Activated naive CD8-positive, alpha-beta T cell treated with anti-CD3 and anti-CD28 coated beads, Interleukin-2, amount 50 U/mL, for 16 hours (primary cell): ENCODE measurements around the gene NATD1.
"Not testable (repeated sequence)": the region's sequence is repeated elsewhere in the genome, so short reads cannot be mapped to it uniquely, and the experiment has no call there.

Experiments used
- DNase-seq: peaks from one replicate; pipeline ENCODE4 v3.0.0-alpha.2; 2020; ENCODE audit warnings: low read depth, low spot score

Gene NATD1

GRCh38 chr17:21247552-21248258 is 5.5 kb downstream of the NATD1 start:
- DNase-seq: no peak

GRCh38 chr17:21246698-21247097 is 6.5 kb downstream of the NATD1 start:
- DNase-seq: no peak

DNA sequence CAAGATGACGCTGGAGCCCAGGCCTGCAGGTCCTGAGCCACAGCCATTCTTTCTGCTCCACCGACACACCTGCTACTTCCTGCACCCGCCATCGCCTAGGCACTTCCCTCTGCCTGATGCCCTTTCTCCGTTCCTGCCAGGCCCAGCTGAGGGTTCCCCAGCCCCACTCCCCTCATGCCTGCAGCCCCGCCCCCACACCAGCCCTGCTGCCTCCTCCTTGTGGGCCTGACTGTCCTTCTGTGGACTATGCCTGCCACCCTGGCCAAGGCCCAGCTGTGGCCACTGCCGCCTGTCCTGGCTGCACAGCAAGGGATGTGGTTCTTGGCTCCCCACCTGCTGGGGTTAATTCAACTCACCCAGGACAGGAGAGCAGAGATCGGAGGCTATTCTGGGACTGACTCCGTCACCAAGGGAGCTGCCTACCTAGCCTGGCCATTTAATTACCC is 7.5 kb downstream of the NATD1 start:
- DNase-seq: no peak

GRCh38 chr17:21243516-21244303 is 9.5 kb downstream of the NATD1 start:
- DNase-seq: no peak

- DNase-seq: no peak
Observed at GRCh38 chr17:21242780-21243515, 10.3 kb downstream of the NATD1 start.

DNA sequence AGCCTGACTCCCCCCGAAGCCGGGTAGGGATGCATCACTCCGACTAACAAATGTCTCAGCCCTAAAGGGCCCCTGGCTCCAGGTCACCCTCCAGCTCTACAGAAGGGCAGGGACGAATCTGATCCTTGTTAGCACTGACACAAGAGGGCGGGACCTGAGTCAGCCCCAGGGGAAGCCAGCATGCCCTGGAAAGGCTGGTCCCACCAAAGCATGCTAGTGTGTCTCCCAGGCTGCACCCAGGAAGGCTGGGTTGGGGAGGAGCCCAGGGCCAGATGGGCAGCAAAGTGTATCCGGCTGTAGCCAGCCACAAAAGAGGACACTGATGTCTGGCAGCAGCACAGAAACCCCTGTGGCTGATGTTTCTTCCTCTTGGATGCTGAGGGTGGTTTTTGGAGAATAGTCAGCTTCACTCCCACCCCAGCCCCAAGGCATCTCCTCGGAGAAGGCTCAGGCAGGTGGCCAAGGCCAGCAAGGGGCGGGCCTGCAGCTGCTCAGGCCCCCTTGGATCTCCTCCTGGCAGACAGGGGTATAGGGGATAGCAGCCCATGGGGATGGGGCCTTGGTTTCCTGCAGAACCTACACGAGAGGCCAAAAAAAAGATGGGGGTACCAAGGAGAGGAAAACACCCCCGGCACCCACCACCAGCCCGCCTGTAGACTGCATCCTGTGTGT is 11.0 kb downstream of the NATD1 start:
- no peak for DNase-seq

DNA sequence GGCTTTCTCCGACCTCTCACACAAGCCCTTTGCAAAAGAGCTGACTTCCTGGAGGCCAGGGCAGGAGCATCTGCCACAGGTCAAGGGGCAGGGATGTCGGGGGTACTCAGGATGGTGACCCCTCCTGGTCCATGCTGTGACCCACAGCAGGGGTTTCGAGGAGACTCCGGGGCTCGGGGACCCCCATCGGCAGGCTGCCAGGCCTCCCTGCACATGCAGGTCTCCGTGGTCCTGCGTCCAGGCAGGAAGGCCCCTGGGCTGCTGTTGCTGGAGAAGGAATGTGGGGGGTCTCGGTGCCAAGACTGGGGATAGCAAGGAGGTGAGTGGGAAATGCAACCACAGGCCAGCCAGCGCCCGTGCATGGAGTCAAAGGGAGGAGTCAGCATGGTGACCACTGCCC is 11.6 kb downstream of the NATD1 start:
- no peak for DNase-seq

GRCh38 chr17:21240369-21241055 is 12.7 kb downstream of the NATD1 start:
- DNase-seq: no peak

- no peak for DNase-seq
Observed at GRCh38 chr17:21239680-21240368, 13.4 kb downstream of the NATD1 start.

DNA sequence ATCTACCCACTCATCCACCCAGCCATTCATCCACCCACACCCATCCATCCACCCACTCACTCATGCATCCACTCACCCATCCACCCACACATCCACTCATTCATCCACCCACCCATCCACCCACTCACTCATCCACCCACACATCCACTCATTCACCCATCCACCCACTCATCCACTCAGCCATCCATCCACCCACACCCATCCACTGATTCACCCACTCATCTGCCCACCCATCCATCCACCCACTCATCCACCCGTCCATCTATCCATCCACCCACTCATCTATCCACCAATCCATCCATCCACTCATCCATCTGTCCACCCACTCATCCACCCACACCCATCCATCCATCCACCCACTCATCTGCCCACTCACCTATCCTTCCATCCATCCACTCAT is 17.3 kb downstream of the NATD1 start:
- DNase-seq: no peak

DNA sequence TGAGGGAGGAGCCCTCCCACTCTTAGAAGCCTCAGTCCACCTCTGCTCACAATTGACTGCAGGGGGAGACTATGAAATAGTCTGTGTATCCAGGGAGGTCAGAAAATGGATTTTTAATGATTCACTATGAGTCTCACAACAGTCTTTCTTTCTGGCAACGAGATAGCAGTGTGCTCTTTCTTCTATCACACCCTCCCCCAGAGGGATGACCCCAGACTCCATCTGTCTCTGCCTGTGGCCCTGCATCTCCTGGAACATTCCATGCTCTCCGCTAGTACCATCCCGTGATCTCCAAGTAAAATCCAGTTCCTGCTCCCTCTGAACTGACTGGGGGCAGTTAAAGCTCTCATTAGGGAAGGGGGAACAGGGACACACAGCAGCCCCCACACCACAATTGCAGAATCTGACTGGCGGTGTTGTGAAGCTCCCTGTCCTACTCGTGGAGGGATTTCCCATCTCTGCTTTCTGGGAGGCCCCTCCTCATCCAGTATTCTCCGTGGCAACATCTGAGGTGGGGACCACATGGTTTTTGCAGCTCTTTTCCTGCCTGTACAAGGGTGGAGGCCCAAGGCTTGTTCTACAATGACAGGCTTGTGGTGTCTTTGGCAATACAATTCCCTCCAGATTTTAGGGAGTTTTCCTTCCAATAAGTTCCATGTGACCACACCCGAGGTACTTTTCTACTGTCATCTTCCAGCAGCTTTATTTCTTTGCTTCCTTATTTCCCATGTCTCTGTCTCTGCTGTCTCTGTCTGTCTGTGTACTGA is 19.4 kb downstream of the NATD1 start:
- DNase-seq: no peak

- no peak for DNase-seq
Observed at GRCh38 chr17:21232033-21232749, 21.0 kb downstream of the NATD1 start.

- no peak for DNase-seq
Observed at GRCh38 chr17:21231533-21231932, 21.7 kb downstream of the NATD1 start.

- DNase-seq: no peak
Observed at GRCh38 chr17:21228845-21229244, 24.4 kb downstream of the NATD1 start.

GRCh38 chr17:21228111-21228510 is 25.1 kb downstream of the NATD1 start:
- no peak for DNase-seq

- not testable (repeated sequence) for DNase-seq
Observed at GRCh38 chr17:21227277-21227676, 25.9 kb downstream of the NATD1 start.

DNA sequence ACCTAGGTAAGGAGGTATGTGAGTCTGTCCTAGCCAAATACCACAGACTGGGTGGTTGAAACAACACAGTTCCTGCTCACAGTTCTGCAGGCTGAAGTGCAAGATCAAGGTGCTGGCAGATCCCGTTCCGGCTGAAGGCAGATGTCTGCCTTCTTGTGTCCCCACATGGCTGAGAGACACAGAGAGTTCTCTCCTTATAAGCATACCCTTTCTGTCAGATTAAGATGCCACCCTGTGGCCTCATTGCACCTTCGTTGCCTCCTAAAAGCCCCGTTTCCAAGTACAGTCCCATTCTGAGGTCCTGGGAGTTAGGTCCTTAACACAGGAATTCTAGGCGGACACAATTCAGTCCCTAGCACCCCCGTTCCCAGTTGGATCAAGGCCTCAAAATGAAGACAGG is 30.1 kb downstream of the NATD1 start:
- no peak for DNase-seq

GRCh38 chr17:21218831-21219380 is 34.3 kb downstream of the NATD1 start:
- DNase-seq: no peak

- no peak for DNase-seq
Observed at GRCh38 chr17:21218101-21218500, 35.1 kb downstream of the NATD1 start.
